Stimulated activated CD4-positive, alpha-beta T cell treated with anti-CD3 and anti-CD28 coated beads, Interleukin-1b, Interleukin-23, amount 100 ng/mL, for 4 hours (primary cell): Measurements from ENCODE around the gene RITA1.

Experiments used
- DNase-seq, 2 donors: peaks; one replicate each; pipeline ENCODE4 v3.0.0-alpha.2; 2020; ENCODE audit warnings: low read depth in 2 of 2

Gene RITA1

GRCh38 chr12:113179023-113179422 lies 6.5 kb upstream of the RITA1 start:
- DNase-seq, result no peak

GRCh38 chr12:113180333-113180732 lies 5.2 kb upstream of the RITA1 start:
- DNase-seq, result no peak

GRCh38 chr12:113181975-113182374 lies 3.5 kb upstream of the RITA1 start:
- DNase-seq, result no peak

- no peak for DNase-seq
Measured at GRCh38 chr12:113183030-113183589, 2.4 kb upstream of the RITA1 start.

GRCh38 chr12:113184098-113184899 lies 1.2 kb upstream of the RITA1 start:
- DNase-seq, result no peak

GRCh38 chr12:113184900-113185179 lies 681 bp upstream of the RITA1 start:
- peak; percentile 73 to 76 for DNase-seq

GRCh38 chr12:113186033-113186365 lies 478 bp downstream of the RITA1 start:
- no peak for DNase-seq

GRCh38 chr12:113186666-113187325 lies 1.3 kb downstream of the RITA1 start:
- no peak for DNase-seq

- no peak for DNase-seq
Measured at GRCh38 chr12:113189361-113189760, 3.8 kb downstream of the RITA1 start.

GRCh38 chr12:113190761-113191160 lies 5.2 kb downstream of the RITA1 start:
- no peak for DNase-seq

- no peak for DNase-seq
Measured at GRCh38 chr12:113191227-113191626, 5.7 kb downstream of the RITA1 start.

- no peak for DNase-seq
Measured at GRCh38 chr12:113194971-113195391, 9.5 kb downstream of the RITA1 start.

- no peak for DNase-seq
Measured at GRCh38 chr12:113195598-113195997, 10.1 kb downstream of the RITA1 start.

GRCh38 chr12:113196582-113196981 lies 11.1 kb downstream of the RITA1 start:
- no peak for DNase-seq

GRCh38 chr12:113196990-113197389 lies 11.5 kb downstream of the RITA1 start:
- peak; percentile 8 to 31 for DNase-seq

GRCh38 chr12:113197518-113198077 lies 12.1 kb downstream of the RITA1 start:
- DNase-seq, result no peak

- DNase-seq, result no peak
Measured at GRCh38 chr12:113198296-113198695, 12.8 kb downstream of the RITA1 start.

GRCh38 chr12:113200021-113200797 lies 14.7 kb downstream of the RITA1 start:
- no peak for DNase-seq

GRCh38 chr12:113201187-113202177 lies 16.0 kb downstream of the RITA1 start:
- DNase-seq, result no peak

GRCh38 chr12:113202300-113203075 lies 17.0 kb downstream of the RITA1 start:
- no peak for DNase-seq
